SK-N-SH (cell line): ENCODE data around the gene RAD51B. TPM values are rescaled to one million over a fixed set of nuclear protein-coding genes. Genes with fewer than 3 reads are reported as not detected.

Experiments used
- CTCF ChIA-PET: fragments of 300-600, 350-600 bp; formaldehyde crosslinking; extraction: SDS; loops from one replicate; lab custom pipeline; 2021; lab: Yijun Ruan, JAX
- POLR2A ChIA-PET: fragments of 350-600 bp; sonication (Branson Sonifier 250); formaldehyde crosslinking; extraction: SDS; loops from one replicate; lab custom pipeline; 2020; ENCODE audit warnings: antibody characterized with exemption, inconsistent platforms; lab: Yijun Ruan, JAX
- DNase-seq: peaks from one replicate; pipeline ENCODE4 v3.0.0; 2012
- H2AFZ ChIP-seq: fragments of 200-600 bp; sonication (generic); 2 replicates; pipeline ENCODE4 v1.8.1; 2016; ENCODE audit warnings: antibody characterized with exemption, mild to moderate bottlenecking, low read depth
- H3F3A ChIP-seq: fragments of 200-600 bp; sonication (generic); replicated peaks from 2 replicates; pipeline ENCODE3; 2016; ENCODE audit warnings: antibody characterized with exemption, mild to moderate bottlenecking; ENCODE audit not compliant: insufficient read depth
- H3K27ac ChIP-seq, 2 experiments: fragments of 200-500 bp in 1 of 2; fragments of 200-600 bp in 1 of 2; sonication (Bioruptor generic) in 1 of 2; sonication (generic), shearing (Covaris generic) in 1 of 2; 2 replicates each; pipeline versions ENCODE4 v1.5.1 to v1.6.1; 2014 to 2016; ENCODE audit warnings: low read depth in 2 of 2, inconsistent platforms in 1 of 2, low read length in 1 of 2, mild to moderate bottlenecking in 1 of 2, mixed read lengths in 1 of 2
- H3K27me3 ChIP-seq: fragments of 200-600 bp; sonication (generic), shearing (Covaris generic); 2 replicates; pipeline ENCODE4 v1.6.1; 2016; ENCODE audit warnings: mixed run types; ENCODE audit not compliant: insufficient read depth
- H3K36me3 ChIP-seq, 2 experiments: fragments of 200-500 bp in 1 of 2; fragments of 200-600 bp in 1 of 2; sonication (Bioruptor generic) in 1 of 2; sonication (generic) in 1 of 2; replicated peaks in 1 of 2; 2 replicates each; pipeline versions ENCODE3 to v1.5.1; 2014 to 2016; ENCODE audit warnings: low read length in 1 of 2, mild to moderate bottlenecking in 1 of 2; ENCODE audit not compliant: insufficient read depth in 2 of 2, control insufficient read depth in 1 of 2
- H3K4me1 ChIP-seq, 2 experiments: fragments of 200-500 bp in 1 of 2; fragments of 200-600 bp in 1 of 2; sonication (Bioruptor generic) in 1 of 2; sonication (generic), shearing (Covaris generic) in 1 of 2; 2 replicates each; pipeline versions ENCODE4 v1.5.1 to v1.6.1; 2014 to 2016; ENCODE audit warnings: low read depth in 1 of 2, low read length in 1 of 2, mixed run types in 1 of 2; ENCODE audit not compliant: insufficient read depth in 2 of 2, control insufficient read depth in 1 of 2
- H3K4me2 ChIP-seq: fragments of 200-600 bp; sonication (generic), shearing (Covaris generic); 2 replicates; pipeline ENCODE4 v1.6.1; 2017; ENCODE audit warnings: mixed run types
- H3K4me3 ChIP-seq, 2 experiments: fragments of 200-500 bp in 1 of 2; fragments of 200-600 bp in 1 of 2; sonication (Bioruptor generic) in 1 of 2; sonication (generic), shearing (Covaris generic) in 1 of 2; 2 replicates each; pipeline versions ENCODE4 v1.5.1 to v1.8.1; 2014 to 2016; ENCODE audit warnings: low read depth in 2 of 2, inconsistent platforms in 1 of 2, low read length in 1 of 2, mild to moderate bottlenecking in 1 of 2, mixed read lengths in 1 of 2, moderate library complexity in 1 of 2
- H3K79me2 ChIP-seq: fragments of 200-600 bp; sonication (generic); 2 replicates; pipeline ENCODE4 v1.8.1; 2017; ENCODE audit warnings: mild to moderate bottlenecking; ENCODE audit not compliant: insufficient read depth
- H3K9ac ChIP-seq: fragments of 200-600 bp; sonication (generic); 2 replicates; pipeline ENCODE4 v1.6.1; 2017; ENCODE audit warnings: mixed run types
- H3K9me2 ChIP-seq: fragments of 200-600 bp; sonication (generic); 2 replicates; pipeline ENCODE4 v1.6.1; 2017; ENCODE audit warnings: mixed run types
- H3K9me3 ChIP-seq: fragments of 200-600 bp; sonication (generic); 2 replicates; pipeline ENCODE4 v1.6.1; 2017; ENCODE audit warnings: mixed run types, mild to moderate bottlenecking, moderate library complexity
- H4K20me1 ChIP-seq: fragments of 200-600 bp; sonication (generic); 2 replicates; pipeline ENCODE4 v1.6.1; 2017; ENCODE audit warnings: mild to moderate bottlenecking, mixed run types; ENCODE audit not compliant: insufficient read depth
- CHD2 ChIP-seq: fragments of 150-350 bp; IDR thresholded peaks from 2 replicates; pipeline ENCODE4 v1.6.1; 2018; ENCODE audit warnings: low read length; ENCODE audit not compliant: partially characterized antibody
- ELF1 ChIP-seq: IDR thresholded peaks from 2 replicates; pipeline ENCODE4 v1.4.0; 2012
- EZH2phosphoT487 ChIP-seq: fragments of 200-600 bp; sonication (generic); IDR thresholded peaks from 2 replicates; pipeline ENCODE4 v1.6.1; 2017; ENCODE audit warnings: low read depth, mixed run types, mild to moderate bottlenecking, antibody characterized with exemption, moderate library complexity, borderline replicate concordance
- GATA2 ChIP-seq: sonication (generic); formaldehyde crosslinking; IDR thresholded peaks from 2 replicates; pipeline ENCODE4 v1.5.0; 2020; ENCODE audit warnings: mild to moderate bottlenecking, missing genetic modification reagents
- MEF2A ChIP-seq: IDR thresholded peaks from 2 replicates; pipeline ENCODE4 v1.4.0; 2012; ENCODE audit warnings: low read depth, borderline replicate concordance
- NFIC ChIP-seq: IDR thresholded peaks from 2 replicates; pipeline ENCODE4 v1.4.0; 2012; ENCODE audit warnings: borderline replicate concordance
- RCOR1 ChIP-seq: fragments of 150-350 bp; IDR thresholded peaks from 2 replicates; pipeline ENCODE4 v1.6.1; 2017; ENCODE audit warnings: antibody characterized with exemption, low read length
- RFX5 ChIP-seq: IDR thresholded peaks from 2 replicates; pipeline ENCODE4 v1.6.1; 2012; ENCODE audit warnings: mild to moderate bottlenecking, improper control_type of control experiment, low read length
- RXRA ChIP-seq: IDR thresholded peaks from 2 replicates; pipeline ENCODE4 v1.4.0; 2012; ENCODE audit warnings: low read depth, mild to moderate bottlenecking, borderline replicate concordance
- SIN3A ChIP-seq: IDR thresholded peaks from 2 replicates; pipeline ENCODE4 v1.6.1; 2012; ENCODE audit warnings: low read depth, mild to moderate bottlenecking, low read length, moderate library complexity, borderline replicate concordance
- SMC3 ChIP-seq: IDR thresholded peaks from 2 replicates; pipeline ENCODE4 v1.6.1; 2012; ENCODE audit warnings: low read depth, low read length, improper control_type of control experiment
- TAF1 ChIP-seq: IDR thresholded peaks from 2 replicates; pipeline ENCODE4 v1.6.1; 2012; ENCODE audit warnings: low read depth, mild to moderate bottlenecking, low read length, moderate library complexity, borderline replicate concordance
- TCF12 ChIP-seq: IDR thresholded peaks from 2 replicates; pipeline ENCODE4 v1.4.0; 2012
- WGBS: methylation state at CpG from one replicate; pipeline ENCODE4 v1.1.6; 2017; ENCODE audit warnings: low lambda C conversion rate; 5-methylcytosine and 5-hydroxymethylcytosine counted together
- polyA plus RNA-seq, 3 experiments: library from polyadenylated mRNA; depleted of rRNA; stranded (reverse); fragments of >200 nt; gene quantifications; 2 replicates each; pipeline ENCODE4 v1.2.3, GENCODE V29; 2012
- TF ChIP-seq, protein P1 (sequence below): IDR thresholded peaks from 2 replicates; pipeline ENCODE4 v1.4.0; 2012; ENCODE audit warnings: low read depth
- TF ChIP-seq, protein P2 (sequence below): IDR thresholded peaks from 2 replicates; pipeline ENCODE4 v1.4.0; 2012; ENCODE audit warnings: low read depth, borderline replicate concordance
- TF ChIP-seq, protein P3 (sequence below): fragments of 150-350 bp; IDR thresholded peaks from 2 replicates; pipeline ENCODE4 v1.6.1; 2016; ENCODE audit warnings: mild to moderate bottlenecking, low read depth, low read length
- TF ChIP-seq, protein P4 (sequence below): IDR thresholded peaks from 2 replicates; pipeline ENCODE4; 2012

Gene RAD51B
- polyA plus RNA-seq, 1 of the 3 experiments (the other 2 are of a cell fraction) = 6.0 TPM

DNA sequence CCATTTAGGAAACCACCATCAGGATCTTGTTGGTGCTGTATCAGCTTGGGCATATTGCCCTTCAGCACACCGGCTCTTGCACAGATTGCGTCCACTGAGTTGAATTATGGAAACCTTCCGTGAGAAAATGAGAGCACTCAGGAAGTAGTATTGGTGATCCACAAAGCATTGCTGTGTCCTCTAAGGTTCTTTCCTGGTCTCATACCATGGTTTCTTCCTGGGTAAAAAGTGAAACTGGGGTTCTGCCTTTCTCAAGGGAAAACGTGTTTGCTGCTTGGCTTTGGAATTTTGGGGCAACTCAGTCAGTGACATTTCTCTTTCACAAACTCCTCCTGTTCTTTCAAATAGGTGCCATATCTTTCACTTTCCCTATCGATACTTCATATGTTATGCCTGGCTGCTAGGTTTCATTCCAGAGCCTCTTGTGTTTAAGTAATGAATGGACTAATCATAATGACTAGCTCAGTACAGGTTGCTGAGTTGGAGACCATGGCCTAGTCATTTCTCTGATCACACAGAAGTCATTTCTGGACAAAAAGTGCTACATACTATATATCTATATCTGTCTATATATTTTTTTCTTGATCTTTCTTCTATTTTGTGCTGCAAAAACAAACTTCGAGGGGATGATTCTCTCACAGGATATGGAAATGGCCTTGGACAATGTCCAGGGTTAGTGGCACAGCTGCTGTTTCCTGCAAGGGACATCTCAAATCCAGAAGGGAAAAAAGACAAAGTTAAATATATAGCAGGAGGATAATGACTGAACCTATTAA is 549.9 kb downstream of the RAD51B start:
- Histone ChIP-seq H3K4me1 (peaks cover 0 to 6% of the 10 kb centered on the region in 2 experiments; a peak in 2 of 4 replicates), H3K9me3 (no peaks in the 10 kb centered on the region), H3F3A (peaks cover 6% of the 10 kb centered on the region), H3K9ac (no peak overlapping the region), H3K36me3 (no peaks in the 10 kb centered on the region), H4K20me1 (no peaks in the 10 kb centered on the region), H3K27me3 (no peaks in the 10 kb centered on the region), H2AFZ (no peak overlapping the region), H3K4me2 (no peak overlapping the region), H3K79me2 (no peaks in the 10 kb centered on the region), H3K9me2 (no peaks in the 10 kb centered on the region), H3K4me3 (no peak overlapping the region), H3K27ac (no peak overlapping the region)
- CTCF ChIA-PET = interaction anchor here (1.3 kb wide), 1 partner anchor 456 kb away, joined by 4 read pairs; no protein-coding TSS in a partner anchor
- POLR2A ChIA-PET = no interaction called here
- DNase-seq = no peak
- TF ChIP-seq NFIC = no peak
- TF ChIP-seq, protein P1, sequence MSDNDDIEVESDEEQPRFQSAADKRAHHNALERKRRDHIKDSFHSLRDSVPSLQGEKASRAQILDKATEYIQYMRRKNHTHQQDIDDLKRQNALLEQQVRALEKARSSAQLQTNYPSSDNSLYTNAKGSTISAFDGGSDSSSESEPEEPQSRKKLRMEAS = no peak
- TF ChIP-seq RCOR1 = no peak
- no peak for TF ChIP-seq RFX5
- TF ChIP-seq TAF1 = no peak
- TF ChIP-seq EZH2phosphoT487 = no peak
- TF ChIP-seq MEF2A = no peak
- TF ChIP-seq RXRA = no peak
- TF ChIP-seq SIN3A = no peak
- TF ChIP-seq, protein P2, sequence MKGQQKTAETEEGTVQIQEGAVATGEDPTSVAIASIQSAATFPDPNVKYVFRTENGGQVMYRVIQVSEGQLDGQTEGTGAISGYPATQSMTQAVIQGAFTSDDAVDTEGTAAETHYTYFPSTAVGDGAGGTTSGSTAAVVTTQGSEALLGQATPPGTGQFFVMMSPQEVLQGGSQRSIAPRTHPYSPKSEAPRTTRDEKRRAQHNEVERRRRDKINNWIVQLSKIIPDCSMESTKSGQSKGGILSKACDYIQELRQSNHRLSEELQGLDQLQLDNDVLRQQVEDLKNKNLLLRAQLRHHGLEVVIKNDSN = no peak
- TF ChIP-seq GATA2 = no peak
- TF ChIP-seq ELF1 = no peak
- TF ChIP-seq, protein P3, sequence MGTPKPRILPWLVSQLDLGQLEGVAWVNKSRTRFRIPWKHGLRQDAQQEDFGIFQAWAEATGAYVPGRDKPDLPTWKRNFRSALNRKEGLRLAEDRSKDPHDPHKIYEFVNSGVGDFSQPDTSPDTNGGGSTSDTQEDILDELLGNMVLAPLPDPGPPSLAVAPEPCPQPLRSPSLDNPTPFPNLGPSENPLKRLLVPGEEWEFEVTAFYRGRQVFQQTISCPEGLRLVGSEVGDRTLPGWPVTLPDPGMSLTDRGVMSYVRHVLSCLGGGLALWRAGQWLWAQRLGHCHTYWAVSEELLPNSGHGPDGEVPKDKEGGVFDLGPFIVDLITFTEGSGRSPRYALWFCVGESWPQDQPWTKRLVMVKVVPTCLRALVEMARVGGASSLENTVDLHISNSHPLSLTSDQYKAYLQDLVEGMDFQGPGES = no peak
- TF ChIP-seq SMC3 = no peak
- TF ChIP-seq, protein P4, sequence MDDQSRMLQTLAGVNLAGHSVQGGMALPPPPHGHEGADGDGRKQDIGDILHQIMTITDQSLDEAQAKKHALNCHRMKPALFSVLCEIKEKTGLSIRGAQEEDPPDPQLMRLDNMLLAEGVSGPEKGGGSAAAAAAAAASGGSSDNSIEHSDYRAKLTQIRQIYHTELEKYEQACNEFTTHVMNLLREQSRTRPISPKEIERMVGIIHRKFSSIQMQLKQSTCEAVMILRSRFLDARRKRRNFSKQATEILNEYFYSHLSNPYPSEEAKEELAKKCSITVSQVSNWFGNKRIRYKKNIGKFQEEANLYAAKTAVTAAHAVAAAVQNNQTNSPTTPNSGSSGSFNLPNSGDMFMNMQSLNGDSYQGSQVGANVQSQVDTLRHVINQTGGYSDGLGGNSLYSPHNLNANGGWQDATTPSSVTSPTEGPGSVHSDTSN = no peak
- no peak for TF ChIP-seq CHD2
- no peak for TF ChIP-seq TCF12
- 94% methylated on average over 6 of the region's 6 CpGs for WGBS
